Thoracic aorta (tissue), 2 donors: ENCODE measurements around the gene SHISA6. TPM values are rescaled to one million over a fixed set of nuclear protein-coding genes. Genes with fewer than 3 reads are reported as not detected.

Source experiments
- ATAC-seq: fragments of 150-250 bp; one replicate; pipeline ENCODE4 v1.8.0; 2017; ENCODE audit warnings: low read depth; ENCODE audit not compliant: insufficient number of reproducible peaks, low FRiP score
- DNase-seq: peaks from one replicate; pipeline ENCODE4 v3.0.0-alpha.2; 2020; ENCODE audit warnings: low spot score
- H3K27ac ChIP-seq, 2 donors: fragments of 200-600 bp; sonication (generic); 1 replicate in 1 of 2; 2 replicates in 1 of 2; pipeline ENCODE4 v1.5.1; 2016; ENCODE audit warnings: mild to moderate bottlenecking in 2 of 2, moderate library complexity in 2 of 2
- H3K27me3 ChIP-seq: fragments of 200-600 bp; sonication (generic); replicated peaks from 2 replicates; pipeline ENCODE4 v1.6.0; 2016; ENCODE audit warnings: mild to moderate bottlenecking; ENCODE audit not compliant: insufficient read depth
- H3K36me3 ChIP-seq: fragments of 200-600 bp; sonication (generic); one replicate; pipeline ENCODE4 v1.5.1; 2016
- H3K4me1 ChIP-seq, 2 donors: fragments of 200-600 bp; sonication (generic); 1 replicate in 1 of 2; 2 replicates in 1 of 2; pipeline versions ENCODE4 v1.5.1 to v1.6.0; 2016; ENCODE audit warnings: low read depth in 2 of 2, mild to moderate bottlenecking in 1 of 2; ENCODE audit not compliant: control insufficient read depth in 1 of 2
- H3K4me3 ChIP-seq: fragments of 200-600 bp; sonication (generic); 2 replicates; pipeline ENCODE4 v1.5.1; 2016; ENCODE audit warnings: mild to moderate bottlenecking
- H3K9me3 ChIP-seq: fragments of 200-600 bp; sonication (generic); 2 replicates; pipeline ENCODE4 v1.5.1; 2016
- CTCF ChIP-seq: fragments of 200-600 bp; sonication (generic); IDR thresholded peaks from one replicate; pipeline ENCODE4 v1.5.1; 2019; ENCODE audit warnings: antibody characterized with exemption
- total RNA-seq, 2 donors: library from RNA; depleted of rRNA; stranded (reverse); fragments of >200 nt; gene quantifications; one replicate each; pipeline versions ENCODE4 v1.1.0 to v1.2.3, GENCODE V29; 2016

SHISA6 gene
- total RNA-seq, 2 donors from 2014 or later = under 0.01 TPM; not detected in 1

GRCh38 chr17:11492511-11492910 lies 251.5 kb downstream of the SHISA6 start:
- Histone ChIP-seq H3K9me3 (no peaks in the 10 kb centered on the region), H3K4me3 (no peak overlapping the region), H3K27me3 (no peaks in the 10 kb centered on the region), H3K4me1 (no peaks in the 10 kb centered on the region), H3K27ac (no peak overlapping the region), H3K36me3 (no peaks in the 10 kb centered on the region)
- ATAC-seq (no peak), DNase-seq (no peak)
- no peak for TF ChIP-seq CTCF

- TF ChIP-seq CTCF = no peak
- no peaks in the 10 kb centered on the region for H3K9me3 ChIP-seq
- no peaks in the 10 kb centered on the region for H3K4me1 ChIP-seq
- H3K4me3 ChIP-seq = no peak overlapping the region
- H3K36me3 ChIP-seq = no peaks in the 10 kb centered on the region
- no peak overlapping the region for H3K27ac ChIP-seq
- DNase-seq (no peak), ATAC-seq (no peak)
- H3K27me3 ChIP-seq = no peaks in the 10 kb centered on the region
Measured at GRCh38 chr17:11493936-11494335, 252.9 kb downstream of the SHISA6 start.

GRCh38 chr17:11495613-11496012 lies 254.6 kb downstream of the SHISA6 start:
- H3K4me3 ChIP-seq = no peak overlapping the region
- ATAC-seq = no peak
- H3K36me3 ChIP-seq = no peaks in the 10 kb centered on the region
- no peaks in the 10 kb centered on the region for H3K4me1 ChIP-seq
- no peaks in the 10 kb centered on the region for H3K9me3 ChIP-seq
- no peak overlapping the region for H3K27ac ChIP-seq
- no peak for DNase-seq
- H3K27me3 ChIP-seq = no peaks in the 10 kb centered on the region
- TF ChIP-seq CTCF = no peak

- no peak overlapping the region for H3K4me3 ChIP-seq
- H3K36me3 ChIP-seq = no peaks in the 10 kb centered on the region
- DNase-seq (no peak), ATAC-seq (no peak)
- H3K4me1 ChIP-seq = no peaks in the 10 kb centered on the region
- no peaks in the 10 kb centered on the region for H3K9me3 ChIP-seq
- no peaks in the 10 kb centered on the region for H3K27me3 ChIP-seq
- H3K27ac ChIP-seq = no peak overlapping the region
- TF ChIP-seq CTCF = no peak
Measured at GRCh38 chr17:11499881-11500280, 258.9 kb downstream of the SHISA6 start.

GRCh38 chr17:11503308-11504035 lies 262.5 kb downstream of the SHISA6 start:
- H3K4me3 ChIP-seq = no peak overlapping the region
- DNase-seq (no peak), ATAC-seq (no peak)
- H3K36me3 ChIP-seq = no peaks in the 10 kb centered on the region
- TF ChIP-seq CTCF = no peak
- no peaks in the 10 kb centered on the region for H3K9me3 ChIP-seq
- no peaks in the 10 kb centered on the region for H3K4me1 ChIP-seq
- H3K27me3 ChIP-seq = no peaks in the 10 kb centered on the region
- no peak overlapping the region for H3K27ac ChIP-seq
